Ishikawa (cell line): ENCODE measurements around the gene RXFP3.

Experiments
- CEBPB ChIP-seq: IDR thresholded peaks from 2 replicates; pipeline ENCODE4 v1.6.1; 2012
- CREB1 ChIP-seq: IDR thresholded peaks from 2 replicates; pipeline ENCODE4 v1.6.1; 2012; ENCODE audit warnings: low read depth
- EGR1 ChIP-seq: IDR thresholded peaks from 2 replicates; pipeline ENCODE4 v1.6.1; 2012
- EP300 ChIP-seq: IDR thresholded peaks from 2 replicates; pipeline ENCODE4 v1.6.1; 2012; ENCODE audit warnings: borderline replicate concordance
- FOXM1 ChIP-seq: IDR thresholded peaks from 2 replicates; pipeline ENCODE4 v1.6.1; 2012; ENCODE audit warnings: low read depth, borderline replicate concordance
- MAX ChIP-seq: IDR thresholded peaks from 2 replicates; pipeline ENCODE4 v1.6.1; 2012
- NFIC ChIP-seq: IDR thresholded peaks from 2 replicates; pipeline ENCODE4 v1.6.1; 2012
- RAD21 ChIP-seq: IDR thresholded peaks from 2 replicates; pipeline ENCODE4 v1.6.1; 2012; ENCODE audit warnings: low read depth
- REST ChIP-seq: IDR thresholded peaks from 2 replicates; pipeline ENCODE4 v1.6.1; 2012; ENCODE audit warnings: low read depth, mild to moderate bottlenecking
- TAF1 ChIP-seq: IDR thresholded peaks from 2 replicates; pipeline ENCODE4 v1.6.1; 2012; ENCODE audit warnings: low read depth, mild to moderate bottlenecking
- TCF12 ChIP-seq: IDR thresholded peaks from 2 replicates; pipeline ENCODE4 v1.6.1; 2012; ENCODE audit warnings: low read depth
- TEAD4 ChIP-seq: IDR thresholded peaks from 2 replicates; pipeline ENCODE4 v1.6.1; 2012
- USF1 ChIP-seq: IDR thresholded peaks from 2 replicates; pipeline ENCODE4 v1.6.1; 2012
- YY1 ChIP-seq: IDR thresholded peaks from 2 replicates; pipeline ENCODE4 v1.6.1; 2012; ENCODE audit warnings: low read depth
- ZBTB7A ChIP-seq: IDR thresholded peaks from 2 replicates; pipeline ENCODE4 v1.6.1; 2012; ENCODE audit warnings: low read depth

Gene RXFP3

GRCh38 chr5:33931136-33931535 lies 5.0 kb upstream of the RXFP3 start:
- no peak for TF ChIP-seq MAX
- no peak for TF ChIP-seq NFIC
- TF ChIP-seq YY1, result no peak
- TF ChIP-seq EP300, result no peak
- TF ChIP-seq TEAD4, result no peak
- TF ChIP-seq REST, result no peak
- TF ChIP-seq TAF1, result no peak
- TF ChIP-seq EGR1, result no peak
- TF ChIP-seq CEBPB, result no peak
- no peak for TF ChIP-seq USF1
- no peak for TF ChIP-seq RAD21
- TF ChIP-seq ZBTB7A, result no peak
- no peak for TF ChIP-seq CREB1
- TF ChIP-seq FOXM1, result no peak
- TF ChIP-seq TCF12, result no peak

GRCh38 chr5:33933723-33934169 lies 2.4 kb upstream of the RXFP3 start:
- no peak for TF ChIP-seq NFIC
- no peak for TF ChIP-seq USF1
- no peak for TF ChIP-seq REST
- no peak for TF ChIP-seq MAX
- TF ChIP-seq FOXM1, result no peak
- TF ChIP-seq RAD21, result no peak
- TF ChIP-seq ZBTB7A, result no peak
- no peak for TF ChIP-seq CEBPB
- TF ChIP-seq CREB1, result no peak
- no peak for TF ChIP-seq TCF12
- no peak for TF ChIP-seq EGR1
- no peak for TF ChIP-seq TAF1
- TF ChIP-seq TEAD4, result no peak
- TF ChIP-seq YY1, result no peak
- no peak for TF ChIP-seq EP300

GRCh38 chr5:33934176-33934575 lies 2.0 kb upstream of the RXFP3 start:
- TF ChIP-seq TEAD4 (no peak), CREB1 (no peak), EP300 (no peak)

GRCh38 chr5:33936004-33936380 lies 194 bp upstream of the RXFP3 start:
- TF ChIP-seq MAX (peak; percentile 36; the same call in 1 of the 2 replicates), REST (peak; percentile 95), ZBTB7A (no peak), RAD21 (no peak), YY1 (no peak), FOXM1 (no peak), CEBPB (no peak), NFIC (no peak)
